ENCODE data around the gene IFITM2. TPM values are rescaled to one million over a fixed set of nuclear protein-coding genes. Genes with fewer than 3 reads are reported as not detected.
A peak's percentile ranks its signal among the peaks of the same experiment; 100 is the strongest.
"Not testable (repeated sequence)": the region's sequence is repeated elsewhere in the genome, so short reads cannot be mapped to it uniquely, and the experiment has no call there.

IFITM2 gene
- total RNA-seq, 1 experiment from 2014 or later = 421 TPM

GRCh38 chr11:316891-317301 lies 9.3 kb downstream of the IFITM2 start:
- H3T11ph ChIP-seq (ENCODE audit: low read length) = no peak overlapping the region
- no peak overlapping the region for H3K14ac ChIP-seq (ENCODE audit: insufficient read depth, low read length)
- Mint-ChIP-seq H3K4me3 (peak overlapping the region; percentile 78 to 92), H3K27ac (peak overlapping the region in 2 of 3 experiments; percentile 79 to 80; a peak in 4 of 7 replicates), H3K27me3 (ENCODE audit: low read depth) (no peaks in the 10 kb centered on the region), H3K4me1 (peaks cover 41 to 65% of the 10 kb centered on the region in 2 experiments), H3K9me3 (no peaks in the 10 kb centered on the region; a peak in 1 of 5 replicates), H3K36me3 (ENCODE audit: insufficient read depth in 1 of 3, low read depth in 3 of 3) (peaks cover 6 to 19% (median 6%) of the 10 kb centered on the region in 3 experiments; a peak in 6 of 7 replicates)
- no peak overlapping the region for H4K91ac ChIP-seq (ENCODE audit: insufficient read length, low read depth, low read length)
- H3K27ac ChIP-seq (ENCODE audit: insufficient read length, low read depth, low read length) = no peak overlapping the region
- no peaks in the 10 kb centered on the region for H3K9me3 ChIP-seq (ENCODE audit: control insufficient read depth, low read depth, low read length)
- H3K79me2 ChIP-seq (ENCODE audit: insufficient read depth, low read length) = peaks cover 6% of the 10 kb centered on the region; the same call in 1 of the 2 replicates
- no peak overlapping the region for H2AK5ac ChIP-seq (ENCODE audit: insufficient read length, low read length)
- no CpG with 5 or more reads among the region's 7 CpGs for WGBS (ENCODE audit: extremely low coverage, insufficient read length, low lambda C conversion rate)
- no peak overlapping the region for H3K4ac ChIP-seq (ENCODE audit: low read depth, low read length)
- no peak overlapping the region for H4K8ac ChIP-seq (replicated peaks; ENCODE audit: insufficient read length, low read depth, low read length)
- H4K5ac ChIP-seq (ENCODE audit: insufficient read length, low read depth, low read length) = no peak overlapping the region
- H2BK20ac ChIP-seq (ENCODE audit: low read depth, low read length, poor library complexity, severe bottlenecking) = no peak overlapping the region
- no peak overlapping the region for H2BK5ac ChIP-seq (ENCODE audit: insufficient read length, low read length)
- peaks cover 5% of the 10 kb centered on the region; the same call in 1 of the 2 replicates for H3K4me1 ChIP-seq (ENCODE audit: insufficient read depth, low read length)
- H3K56ac ChIP-seq (ENCODE audit: insufficient read length, low read depth, low read length) = no peak overlapping the region
- DNase-seq = peak; percentile 36
- H3K27me3 ChIP-seq (ENCODE audit: insufficient read depth, low read length) = no peaks in the 10 kb centered on the region
- H3K18ac ChIP-seq (ENCODE audit: insufficient read length, low read depth, low read length) = no peak overlapping the region
- H3K4me2 ChIP-seq (ENCODE audit: insufficient read depth, insufficient read length, low read length) = peak overlapping the region; percentile 30
- H4K20me1 ChIP-seq (ENCODE audit: control insufficient read depth, insufficient read depth, insufficient read length) = no peaks in the 10 kb centered on the region
- H3K23ac ChIP-seq (ENCODE audit: insufficient read length, low read depth, low read length) = no peak overlapping the region
- peaks cover 35% of the 10 kb centered on the region for H3K23me2 ChIP-seq (ENCODE audit: insufficient read length, low read depth, low read length, poor library complexity, severe bottlenecking)
- H3K79me1 ChIP-seq (ENCODE audit: insufficient read depth, low read depth, low read length, poor library complexity, severe bottlenecking) = peaks cover 2% of the 10 kb centered on the region
- no peak overlapping the region for H2AFZ ChIP-seq (ENCODE audit: low read length)
- H2BK120ac ChIP-seq (ENCODE audit: low read depth, low read length, poor library complexity, severe bottlenecking) = no peak overlapping the region
- no peak for TF ChIP-seq CTCF (conservative IDR thresholded peaks at IDR 0.05)
- no peak overlapping the region for H2BK15ac ChIP-seq (ENCODE audit: low read depth, low read length)
- H3K9ac ChIP-seq (ENCODE audit: extremely low read depth, insufficient read length, low read length) = no peak overlapping the region
- H2BK12ac ChIP-seq (ENCODE audit: insufficient read length, low read depth, low read length) = no peak overlapping the region

GRCh38 chr11:317668-318404 lies 10.2 kb downstream of the IFITM2 start:
- not testable (repeated sequence) for H3K56ac ChIP-seq (ENCODE audit: insufficient read length, low read depth, low read length); H3K9me3 Mint-ChIP-seq; H3T11ph ChIP-seq (ENCODE audit: low read length); H3K14ac ChIP-seq (ENCODE audit: insufficient read depth, low read length); H2BK5ac ChIP-seq (ENCODE audit: insufficient read length, low read length); H3K27me3 Mint-ChIP-seq (ENCODE audit: low read depth); H3K4me1 ChIP-seq (ENCODE audit: insufficient read depth, low read length); H2BK12ac ChIP-seq (ENCODE audit: insufficient read length, low read depth, low read length); H2AK5ac ChIP-seq (ENCODE audit: insufficient read length, low read length); H3K9me3 ChIP-seq (ENCODE audit: control insufficient read depth, low read depth, low read length); H3K79me1 ChIP-seq (ENCODE audit: insufficient read depth, low read depth, low read length, poor library complexity, severe bottlenecking); H3K23ac ChIP-seq (ENCODE audit: insufficient read length, low read depth, low read length); H4K8ac ChIP-seq (replicated peaks; ENCODE audit: insufficient read length, low read depth, low read length); H3K18ac ChIP-seq (ENCODE audit: insufficient read length, low read depth, low read length); H3K27me3 ChIP-seq (ENCODE audit: insufficient read depth, low read length); H2BK20ac ChIP-seq (ENCODE audit: low read depth, low read length, poor library complexity, severe bottlenecking); H3K79me2 ChIP-seq (ENCODE audit: insufficient read depth, low read length); H2BK120ac ChIP-seq (ENCODE audit: low read depth, low read length, poor library complexity, severe bottlenecking); H3K4ac ChIP-seq (ENCODE audit: low read depth, low read length); H2AFZ ChIP-seq (ENCODE audit: low read length); H4K20me1 ChIP-seq (ENCODE audit: control insufficient read depth, insufficient read depth, insufficient read length); H2BK15ac ChIP-seq (ENCODE audit: low read depth, low read length); H4K91ac ChIP-seq (ENCODE audit: insufficient read length, low read depth, low read length); H3K27ac ChIP-seq (ENCODE audit: insufficient read length, low read depth, low read length); H4K5ac ChIP-seq (ENCODE audit: insufficient read length, low read depth, low read length); H3K9ac ChIP-seq (ENCODE audit: extremely low read depth, insufficient read length, low read length)
- Histone ChIP-seq H3K23me2 (ENCODE audit: insufficient read length, low read depth, low read length, poor library complexity, severe bottlenecking) (peaks cover 34% of the 10 kb centered on the region), H3K4me2 (ENCODE audit: insufficient read depth, insufficient read length, low read length) (peak overlapping the region; percentile 20)
- Mint-ChIP-seq H3K36me3 (ENCODE audit: insufficient read depth in 1 of 3, low read depth in 3 of 3) (peaks cover 6 to 19% (median 6%) of the 10 kb centered on the region in 3 experiments; a peak in 6 of 7 replicates), H3K4me3 (peak overlapping the region; percentile 78 to 92), H3K27ac (peak overlapping the region; percentile 80 to 95 (median 93); a peak in 6 of 7 replicates), H3K4me1 (peaks cover 33 to 56% of the 10 kb centered on the region in 2 experiments)
- peak; percentile 50 for DNase-seq
- no CpG with 5 or more reads among the region's 30 CpGs for WGBS (ENCODE audit: extremely low coverage, insufficient read length, low lambda C conversion rate)
